WI38 (cell line): ENCODE results near the gene METTL5.

Experiments
- H3K4me3 ChIP-seq: 2 replicates; pipeline ENCODE4 v1.5.1; 2011; ENCODE audit warnings: low read depth, mild to moderate bottlenecking, control low read depth, low read length
- TF ChIP-seq, protein P1 (sequence below): IDR thresholded peaks from 2 replicates; pipeline ENCODE4 v1.5.1; 2012; ENCODE audit warnings: low read depth, mild to moderate bottlenecking, control low read depth, low read length

Gene METTL5

DNA sequence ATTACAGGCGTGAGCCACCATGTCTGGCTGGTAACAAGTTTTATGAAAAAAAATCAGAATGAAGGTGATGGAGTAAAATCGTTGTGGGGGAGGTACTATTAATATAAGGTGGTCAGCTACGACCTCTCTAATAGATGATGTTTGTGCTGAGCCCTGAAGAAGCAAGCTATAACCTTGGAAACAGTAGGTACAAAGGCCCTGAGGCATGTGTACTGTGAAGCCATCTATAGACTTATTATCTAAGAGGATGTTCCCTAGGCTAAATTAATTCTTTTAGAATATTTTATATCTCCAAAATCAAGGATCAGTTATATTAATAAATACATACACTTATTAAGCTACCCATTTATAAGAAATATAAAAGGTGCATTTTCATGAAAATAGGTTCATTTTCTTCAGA lies 49.4 kb downstream of the METTL5 start:
- no peak overlapping the region for H3K4me3 ChIP-seq
- TF ChIP-seq, protein P1, sequence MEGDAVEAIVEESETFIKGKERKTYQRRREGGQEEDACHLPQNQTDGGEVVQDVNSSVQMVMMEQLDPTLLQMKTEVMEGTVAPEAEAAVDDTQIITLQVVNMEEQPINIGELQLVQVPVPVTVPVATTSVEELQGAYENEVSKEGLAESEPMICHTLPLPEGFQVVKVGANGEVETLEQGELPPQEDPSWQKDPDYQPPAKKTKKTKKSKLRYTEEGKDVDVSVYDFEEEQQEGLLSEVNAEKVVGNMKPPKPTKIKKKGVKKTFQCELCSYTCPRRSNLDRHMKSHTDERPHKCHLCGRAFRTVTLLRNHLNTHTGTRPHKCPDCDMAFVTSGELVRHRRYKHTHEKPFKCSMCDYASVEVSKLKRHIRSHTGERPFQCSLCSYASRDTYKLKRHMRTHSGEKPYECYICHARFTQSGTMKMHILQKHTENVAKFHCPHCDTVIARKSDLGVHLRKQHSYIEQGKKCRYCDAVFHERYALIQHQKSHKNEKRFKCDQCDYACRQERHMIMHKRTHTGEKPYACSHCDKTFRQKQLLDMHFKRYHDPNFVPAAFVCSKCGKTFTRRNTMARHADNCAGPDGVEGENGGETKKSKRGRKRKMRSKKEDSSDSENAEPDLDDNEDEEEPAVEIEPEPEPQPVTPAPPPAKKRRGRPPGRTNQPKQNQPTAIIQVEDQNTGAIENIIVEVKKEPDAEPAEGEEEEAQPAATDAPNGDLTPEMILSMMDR, result no peak

DNA sequence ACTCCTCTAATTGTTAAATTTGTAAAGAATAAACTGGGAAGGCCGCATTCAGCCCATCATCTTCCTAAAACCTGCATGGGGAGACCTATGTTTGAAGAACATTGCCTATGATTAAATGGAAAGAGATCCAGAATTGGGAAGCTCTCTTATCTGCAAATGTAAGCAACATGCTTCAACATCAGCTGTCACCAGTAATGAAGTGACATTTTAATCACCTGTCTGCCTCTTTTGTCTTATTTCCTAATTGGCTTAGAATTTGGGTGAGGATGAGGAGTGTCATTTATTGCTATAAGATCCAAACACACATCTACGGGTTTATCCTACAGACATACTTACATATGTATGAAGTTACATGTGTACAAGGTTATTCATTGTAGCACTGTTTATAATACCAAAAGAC lies 52.1 kb downstream of the METTL5 start:
- TF ChIP-seq, protein P1, result no peak
- no peak overlapping the region for H3K4me3 ChIP-seq

DNA sequence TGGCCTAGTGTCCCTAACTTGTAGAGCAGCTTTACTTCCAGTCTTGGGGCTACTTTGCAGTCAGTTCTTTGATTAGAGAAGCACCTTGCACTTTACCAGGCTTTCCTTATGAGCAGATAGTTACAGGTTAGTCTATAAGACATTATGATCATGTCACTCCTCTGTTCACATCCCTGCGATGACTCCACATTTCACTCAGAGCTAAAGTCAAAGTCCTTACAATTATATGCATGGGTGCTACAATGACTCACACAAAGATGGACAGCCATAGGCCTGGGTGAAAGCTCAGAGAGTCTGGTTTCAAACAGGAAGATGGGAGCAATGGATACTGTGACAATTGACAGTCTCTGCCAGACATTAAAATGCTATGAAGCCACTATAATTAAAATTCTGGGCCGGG lies 53.1 kb downstream of the METTL5 start:
- TF ChIP-seq, protein P1, result no peak
- H3K4me3 ChIP-seq, result no peak overlapping the region

DNA sequence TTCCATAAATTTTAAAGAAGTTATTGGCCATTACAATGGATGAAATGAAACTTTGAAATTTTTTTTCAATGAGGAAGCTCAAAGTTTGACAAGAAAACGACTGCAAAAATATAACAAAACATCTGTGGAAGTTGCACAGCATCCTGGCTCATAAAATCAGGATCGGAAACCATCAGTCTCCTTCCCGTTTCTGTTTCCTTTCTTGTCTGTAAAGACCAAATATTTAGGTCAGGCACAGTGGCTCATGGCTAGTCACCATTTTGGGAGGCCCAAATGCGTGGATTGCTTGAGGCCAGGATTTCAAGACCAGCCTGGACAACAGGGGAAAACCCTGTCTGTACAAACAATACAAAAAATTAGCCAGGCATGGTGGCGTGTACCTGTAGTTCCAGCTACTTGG lies 53.7 kb downstream of the METTL5 start:
- TF ChIP-seq, protein P1, result no peak
- no peak overlapping the region for H3K4me3 ChIP-seq

DNA sequence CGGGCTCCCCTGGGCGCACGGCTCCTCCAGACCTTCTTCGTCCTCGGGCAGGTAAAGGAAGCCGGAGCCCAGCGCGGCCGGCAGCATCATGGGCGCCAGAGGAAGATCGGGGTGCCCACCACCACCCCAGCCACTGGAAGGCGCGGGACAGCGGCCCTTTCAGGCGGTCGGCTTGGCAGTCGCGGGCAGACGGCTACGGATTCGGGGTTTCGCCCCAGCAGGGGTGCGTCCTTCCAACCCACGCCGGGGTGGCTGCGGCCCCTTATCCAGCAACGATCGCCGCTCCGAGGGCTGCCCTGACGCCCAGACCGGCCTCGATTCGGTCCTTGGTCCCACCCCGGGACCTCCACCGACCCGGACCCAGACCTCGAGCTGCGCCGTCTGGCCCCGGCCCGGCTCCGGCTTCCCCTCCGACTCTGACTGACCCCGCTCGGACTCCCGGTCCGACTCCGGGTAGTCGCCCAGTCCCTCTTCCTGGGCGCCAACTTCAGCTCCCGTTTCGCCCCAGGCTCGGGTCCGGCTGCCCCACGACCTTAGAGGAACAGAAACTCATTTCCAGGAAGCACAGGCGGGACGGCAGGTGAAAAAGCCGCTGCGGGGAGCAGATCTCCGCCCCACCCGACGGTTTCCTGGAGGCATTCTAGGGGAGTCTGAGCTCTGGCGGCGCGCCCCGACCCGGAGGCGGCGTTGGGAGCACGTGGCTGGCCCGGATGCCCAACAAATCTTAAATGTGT lies 56.3 kb downstream of the METTL5 start:
- TF ChIP-seq, protein P1, result no peak
- H3K4me3 ChIP-seq, result peak overlapping the region; percentile 38

DNA sequence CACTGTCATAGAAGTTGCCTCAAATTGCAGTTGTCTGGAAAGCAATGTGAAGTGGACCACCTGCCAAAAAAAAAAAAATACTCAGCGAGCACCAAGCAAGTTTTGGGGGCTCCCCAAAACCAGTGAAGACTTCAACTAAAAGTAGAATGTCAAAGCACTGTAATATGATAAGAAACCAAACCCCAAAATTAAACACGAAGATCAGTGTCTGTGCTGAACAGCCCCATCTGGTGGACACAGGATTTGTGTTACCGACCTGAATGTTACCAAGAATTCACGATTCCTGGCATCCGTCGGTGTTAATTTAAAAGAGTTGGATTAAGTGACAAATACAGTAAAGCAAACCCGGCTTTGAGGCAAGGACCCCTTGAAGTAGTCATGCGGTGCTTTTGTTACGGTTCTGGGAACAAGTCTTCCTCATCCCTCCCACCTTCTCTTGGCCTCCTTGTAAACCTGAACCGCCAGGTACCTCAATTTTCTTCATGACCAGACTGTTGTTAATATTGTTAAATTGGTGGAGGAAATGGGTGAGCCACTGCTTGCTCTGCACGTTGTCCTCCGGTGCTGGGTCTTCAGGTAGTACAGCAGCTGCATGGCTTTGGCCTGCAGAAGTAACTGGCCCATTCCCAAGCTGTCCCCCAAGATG lies 57.3 kb downstream of the METTL5 start:
- no peak overlapping the region for H3K4me3 ChIP-seq
- TF ChIP-seq, protein P1, result peak; percentile 44

DNA sequence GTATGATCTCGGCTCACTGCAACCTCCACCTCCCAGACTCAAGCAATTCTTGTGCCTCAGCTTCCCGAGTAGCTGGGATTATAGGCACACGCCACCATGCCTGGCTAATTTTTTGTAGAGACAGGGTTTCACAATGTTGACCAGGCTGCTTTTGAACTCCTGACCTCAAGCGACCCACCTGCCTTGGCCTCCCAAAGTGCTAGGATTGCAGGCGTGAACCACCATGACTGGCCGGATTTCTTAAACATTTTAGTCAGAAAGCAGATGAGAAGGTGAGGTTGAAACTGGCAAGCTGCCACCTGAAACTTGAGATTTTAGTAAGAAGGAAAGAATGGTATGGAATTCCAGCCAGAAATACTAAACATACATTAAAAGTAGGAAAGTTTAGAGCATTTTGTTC lies 59.2 kb downstream of the METTL5 start:
- TF ChIP-seq, protein P1, result no peak
- H3K4me3 ChIP-seq, result no peak overlapping the region
